DMS153 (cell line): ENCODE measurements around the gene TAX1BP3.

Source experiments
- DNase-seq: peaks from one replicate; lab custom pipeline; 2025; lab: John Stamatoyannopoulos, UW

The TAX1BP3 gene

GRCh38 chr17:3626831-3627768 lies 41.3 kb downstream of the TAX1BP3 start:
- no peak for DNase-seq

- no peak for DNase-seq
Observed at GRCh38 chr17:3622977-3623594, 45.3 kb downstream of the TAX1BP3 start.

- no peak for DNase-seq
Observed at GRCh38 chr17:3621146-3621720, 47.1 kb downstream of the TAX1BP3 start.

- DNase-seq, result no peak
Observed at GRCh38 chr17:3615160-3615870, 53.1 kb downstream of the TAX1BP3 start.

GRCh38 chr17:3613124-3613523 lies 55.3 kb downstream of the TAX1BP3 start:
- DNase-seq, result no peak
